ENCODE data around the gene HHAT.

HHAT gene

GRCh38 chr1:210302501-210302900 is 26.2 kb upstream of the HHAT start:
- TF ChIP-seq POLR2A (IDR thresholded peaks at IDR 0.05; ENCODE audit: extremely low read depth, insufficient read length) (no peak), MAX (IDR thresholded peaks at IDR 0.05; ENCODE audit: low read depth, low read length) (no peak), MYC (IDR thresholded peaks at IDR 0.05; ENCODE audit: low read depth, low read length) (no peak), CTCF (IDR thresholded peaks at IDR 0.05; ENCODE audit: low read depth, low read length) (no peak)
- no peak overlapping the region for H3K4me3 ChIP-seq (ENCODE audit: low read depth, low read length)
- no peak for DNase-seq (ENCODE audit: low read depth)

- TF ChIP-seq MYC (IDR thresholded peaks at IDR 0.05; ENCODE audit: low read depth, low read length) (no peak), MAX (IDR thresholded peaks at IDR 0.05; ENCODE audit: low read depth, low read length) (no peak), POLR2A (IDR thresholded peaks at IDR 0.05; ENCODE audit: extremely low read depth, insufficient read length) (no peak), CTCF (IDR thresholded peaks at IDR 0.05; ENCODE audit: low read depth, low read length) (no peak)
- H3K4me3 ChIP-seq (ENCODE audit: low read depth, low read length) = no peak overlapping the region
- no peak for DNase-seq (ENCODE audit: low read depth)
Measured at GRCh38 chr1:210303391-210303790, 25.3 kb upstream of the HHAT start.

GRCh38 chr1:210310562-210311153 is 18.0 kb upstream of the HHAT start:
- TF ChIP-seq MAX (IDR thresholded peaks at IDR 0.05; ENCODE audit: low read depth, low read length) (no peak), CTCF (IDR thresholded peaks at IDR 0.05; ENCODE audit: low read depth, low read length) (no peak), POLR2A (IDR thresholded peaks at IDR 0.05; ENCODE audit: extremely low read depth, insufficient read length) (no peak), MYC (IDR thresholded peaks at IDR 0.05; ENCODE audit: low read depth, low read length) (no peak)
- no peak for DNase-seq (ENCODE audit: low read depth)
- no peak overlapping the region for H3K4me3 ChIP-seq (ENCODE audit: low read depth, low read length)

GRCh38 chr1:210311726-210312493 is 16.8 kb upstream of the HHAT start:
- no peak for DNase-seq (ENCODE audit: low read depth)
- TF ChIP-seq MAX (IDR thresholded peaks at IDR 0.05; ENCODE audit: low read depth, low read length) (no peak), POLR2A (IDR thresholded peaks at IDR 0.05; ENCODE audit: extremely low read depth, insufficient read length) (no peak), MYC (IDR thresholded peaks at IDR 0.05; ENCODE audit: low read depth, low read length) (no peak), CTCF (IDR thresholded peaks at IDR 0.05; ENCODE audit: low read depth, low read length) (no peak)
- no peak overlapping the region for H3K4me3 ChIP-seq (ENCODE audit: low read depth, low read length)

- TF ChIP-seq POLR2A (IDR thresholded peaks at IDR 0.05; ENCODE audit: extremely low read depth, insufficient read length) = no peak
- DNase-seq (ENCODE audit: low read depth) = no peak
- H3K4me3 ChIP-seq (ENCODE audit: low read depth, low read length) = no peak overlapping the region
Measured at GRCh38 chr1:210313046-210313595, 15.6 kb upstream of the HHAT start.

- no peak for DNase-seq (ENCODE audit: low read depth)
- TF ChIP-seq MAX (IDR thresholded peaks at IDR 0.05; ENCODE audit: low read depth, low read length) (no peak), MYC (IDR thresholded peaks at IDR 0.05; ENCODE audit: low read depth, low read length) (no peak), POLR2A (IDR thresholded peaks at IDR 0.05; ENCODE audit: extremely low read depth, insufficient read length) (no peak), CTCF (IDR thresholded peaks at IDR 0.05; ENCODE audit: low read depth, low read length) (no peak)
- H3K4me3 ChIP-seq (ENCODE audit: low read depth, low read length) = no peak overlapping the region
Measured at GRCh38 chr1:210313921-210314320, 14.8 kb upstream of the HHAT start.
